NCI-H345 (cell line): Measurements from ENCODE around the gene GJE1.

Experiments used
- DNase-seq: peaks from one replicate; lab custom pipeline; 2025; lab: John Stamatoyannopoulos, UW

Gene GJE1

DNA sequence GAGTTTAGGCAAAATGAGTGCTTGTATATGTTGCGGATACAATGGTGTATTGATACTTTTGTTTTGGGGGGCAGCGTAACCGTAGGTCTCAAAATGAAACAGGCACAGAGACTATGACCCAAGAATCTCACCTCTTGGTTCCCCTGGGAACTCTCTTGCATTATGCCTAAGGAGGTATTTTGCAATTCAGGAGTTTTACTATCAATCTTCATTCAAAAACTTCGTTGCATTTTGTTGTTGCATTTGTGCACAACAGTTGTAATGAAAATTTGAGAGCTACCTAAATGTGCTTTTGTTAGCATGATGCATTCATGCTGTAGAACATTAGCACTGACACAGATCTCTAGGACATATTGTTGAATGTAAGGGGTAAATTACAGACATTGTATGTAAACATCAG is 32.5 kb downstream of the GJE1 start:
- DNase-seq, result no peak

DNA sequence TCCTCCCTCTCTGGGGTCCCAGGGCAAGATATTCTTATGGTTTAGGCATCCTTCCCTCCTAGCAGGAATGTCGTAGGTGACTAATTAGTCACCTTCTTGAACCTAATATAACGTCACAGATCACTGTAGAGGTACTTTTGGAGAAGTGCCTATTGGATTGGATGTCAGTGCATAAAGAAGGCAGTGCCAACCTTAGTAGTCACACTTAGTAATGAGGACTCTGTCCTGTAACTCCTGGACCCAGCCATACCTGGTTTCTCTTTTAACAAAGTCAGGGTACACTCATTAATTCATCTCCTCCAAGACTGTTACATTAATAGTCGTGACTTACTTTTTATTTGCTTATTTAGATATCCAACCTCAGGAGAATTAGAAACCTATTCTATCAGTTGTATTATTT is 34.3 kb downstream of the GJE1 start:
- no peak for DNase-seq

DNA sequence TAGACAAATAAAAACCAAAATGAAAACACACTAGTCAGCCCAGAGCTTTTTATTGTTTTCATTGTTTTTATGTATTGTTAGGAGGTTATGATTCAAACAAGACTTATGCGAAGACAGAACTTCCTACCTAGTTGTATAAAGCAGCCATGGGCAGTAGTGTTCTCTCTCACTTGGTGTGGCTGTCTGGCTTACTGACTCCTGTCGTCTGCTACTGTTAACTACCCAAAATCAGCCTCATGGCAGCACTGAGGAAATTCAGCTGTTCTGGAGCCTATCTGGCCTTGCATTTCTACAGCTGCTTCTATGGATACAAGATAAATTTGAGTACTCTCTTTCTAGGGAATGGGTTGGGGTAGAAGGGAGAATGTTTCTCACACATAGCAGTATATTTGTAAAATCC is 34.8 kb downstream of the GJE1 start:
- DNase-seq, result no peak

DNA sequence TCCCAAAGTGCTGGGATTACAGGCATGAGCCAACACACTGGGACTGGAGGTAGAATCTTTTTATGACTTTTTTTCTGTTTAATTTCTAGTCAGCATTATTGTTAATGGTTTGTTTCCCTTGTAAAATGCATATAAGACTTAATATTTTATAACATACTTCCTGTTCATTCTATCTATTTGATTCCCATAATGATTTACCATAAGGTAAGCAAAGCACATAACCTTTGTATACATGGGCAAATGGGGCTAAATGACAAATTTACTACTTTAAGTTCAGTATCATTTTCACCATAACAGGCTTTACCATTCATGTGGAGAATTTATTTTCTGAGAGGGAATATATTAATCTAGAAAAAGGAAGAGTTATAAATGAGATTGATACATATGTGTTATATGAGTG is 38.6 kb downstream of the GJE1 start:
- DNase-seq, result no peak

DNA sequence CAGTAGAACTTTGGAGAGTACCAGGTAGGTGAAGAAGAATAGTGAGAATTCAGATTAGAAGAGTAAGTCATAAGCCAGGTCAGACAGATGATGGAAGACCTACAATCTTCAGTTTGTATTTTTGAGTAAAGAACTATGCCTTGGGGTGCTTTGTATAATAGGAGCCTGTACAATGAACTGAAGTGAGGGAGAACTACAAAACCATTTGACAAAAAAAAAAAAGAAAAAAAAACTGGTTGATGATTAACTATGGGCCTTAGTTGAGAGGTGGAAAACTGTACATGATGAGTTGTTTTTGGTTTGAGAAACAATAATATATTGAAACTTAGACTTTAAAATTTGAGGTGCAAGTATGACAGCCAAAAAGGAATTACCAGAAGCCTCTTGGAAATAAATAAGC is 40.0 kb downstream of the GJE1 start:
- DNase-seq, result no peak

DNA sequence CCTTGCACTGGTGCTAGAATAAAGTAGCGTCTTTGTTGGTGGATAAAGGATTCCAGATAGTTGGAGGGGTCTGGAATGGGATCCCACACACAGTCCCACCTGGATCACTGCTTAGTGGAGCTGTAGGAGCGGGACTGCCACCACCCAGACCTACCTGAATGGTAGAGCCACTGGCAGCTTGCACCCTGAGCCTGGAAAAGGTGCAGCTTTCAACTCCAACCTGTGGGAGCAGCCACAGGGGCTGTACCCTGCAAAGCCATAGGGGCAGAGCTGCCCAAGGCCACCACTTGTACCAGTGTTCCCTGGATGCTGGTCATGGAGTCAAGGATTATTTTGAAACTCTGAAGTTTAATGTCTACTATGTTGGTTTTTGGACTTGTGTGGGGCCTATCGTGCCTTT is 41.3 kb downstream of the GJE1 start:
- DNase-seq, result no peak

DNA sequence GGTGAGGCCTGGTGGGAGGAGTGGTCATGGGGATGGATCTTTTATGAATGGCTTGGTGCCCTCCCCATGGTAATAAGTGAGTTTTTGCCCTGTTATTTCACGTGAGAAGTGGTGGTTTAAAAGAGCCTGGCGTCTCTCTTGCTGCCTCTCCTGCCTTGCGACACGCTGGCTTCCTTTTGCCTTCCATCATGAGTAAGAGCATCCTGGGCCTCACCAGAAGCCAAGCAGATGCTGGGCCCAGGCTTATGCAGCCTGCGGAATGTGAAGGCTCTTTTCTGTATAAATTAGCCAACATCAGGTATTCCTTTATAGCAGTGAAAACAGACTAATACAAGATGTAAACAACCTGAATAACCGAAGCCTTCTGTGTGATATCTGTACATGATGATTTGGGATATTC is 42.0 kb downstream of the GJE1 start:
- DNase-seq, result no peak

DNA sequence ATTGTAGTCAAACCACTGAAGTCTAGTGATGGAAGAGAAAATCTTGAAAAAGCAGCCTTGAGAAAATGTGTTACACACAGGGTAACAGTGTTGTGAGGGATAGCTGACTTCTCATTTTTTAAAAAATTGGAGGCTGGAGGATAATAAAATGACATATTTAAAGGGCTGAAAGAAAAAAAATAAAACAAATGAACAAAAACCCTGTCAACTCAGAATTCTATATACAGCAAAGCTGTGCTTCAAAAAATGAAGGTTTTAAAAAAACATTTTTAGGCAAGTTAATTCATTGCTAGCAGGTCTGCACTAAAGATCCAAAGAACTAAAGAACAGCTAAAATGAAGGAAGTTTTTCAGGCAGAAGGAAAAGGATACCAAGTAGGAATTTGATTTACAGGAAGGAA is 45.4 kb downstream of the GJE1 start:
- no peak for DNase-seq

DNA sequence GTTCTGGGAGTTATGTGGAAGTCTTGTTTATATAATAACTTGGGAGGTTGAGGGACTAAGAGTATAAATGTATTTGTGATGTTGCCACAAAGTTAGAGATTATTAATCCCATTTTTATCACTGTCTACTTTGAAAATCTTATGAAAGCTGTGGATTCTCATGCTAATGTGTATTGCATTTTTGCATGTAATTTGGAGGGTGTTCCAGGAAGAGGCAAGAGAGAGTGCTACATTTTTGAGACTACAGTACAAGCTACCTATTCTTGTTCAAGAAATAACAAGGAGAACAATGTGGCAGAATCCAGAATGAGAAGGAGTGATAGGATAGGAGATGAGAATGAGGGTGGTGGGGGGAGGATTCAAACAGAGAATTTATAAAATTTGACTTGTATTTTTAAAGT is 49.3 kb downstream of the GJE1 start:
- DNase-seq, result no peak

DNA sequence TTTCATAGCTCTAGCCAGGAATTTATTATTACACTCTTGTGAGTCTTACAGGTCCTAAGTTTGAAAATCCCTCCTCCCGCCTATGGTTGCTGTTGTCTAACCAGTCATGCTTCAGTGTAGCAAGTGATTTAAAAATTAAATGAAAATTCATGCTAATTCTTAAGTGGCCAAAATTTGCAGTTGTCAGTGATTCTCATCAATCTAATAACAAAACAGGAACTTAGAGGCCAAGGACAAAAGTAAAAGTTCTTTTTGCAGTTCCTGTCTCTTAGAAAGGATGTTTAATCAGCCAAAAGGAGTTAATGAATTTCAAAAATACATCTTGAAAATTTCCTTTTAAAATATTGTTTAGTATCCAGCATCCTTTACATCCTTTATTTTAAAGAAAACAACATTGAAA is 50.6 kb downstream of the GJE1 start:
- no peak for DNase-seq

DNA sequence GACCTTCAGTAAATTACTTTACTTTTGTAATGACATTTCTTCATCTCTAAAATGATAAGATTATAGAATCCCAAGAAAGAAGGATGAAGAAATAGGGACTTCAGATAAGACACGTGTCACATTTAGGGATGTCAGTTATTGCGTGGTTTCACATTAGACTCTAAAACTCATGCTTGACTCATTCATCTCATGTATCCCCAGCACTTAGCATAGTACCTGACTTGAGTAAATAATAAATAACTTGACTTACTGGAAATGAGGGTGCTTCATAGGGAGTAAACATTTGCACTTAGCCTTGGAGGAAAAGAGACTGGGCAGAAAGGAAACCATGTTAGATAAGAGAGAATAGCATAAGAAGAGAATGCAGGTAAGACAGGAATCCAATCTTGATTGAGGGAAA is 51.6 kb downstream of the GJE1 start:
- no peak for DNase-seq
